Stomach (tissue), 4 donors: ENCODE results near the gene COL27A1.

ENCODE experiments used
- EP300 ChIP-seq: sonication (generic); formaldehyde crosslinking; IDR thresholded peaks from one replicate; pipeline ENCODE4 v1.6.1; 2017; ENCODE audit warnings: antibody characterized with exemption
- POLR2A ChIP-seq, 4 donors: fragments of 450-650 bp; IDR thresholded peaks; one replicate each; pipeline ENCODE4 v1.6.1; 2016; ENCODE audit warnings: antibody characterized with exemption in 4 of 4, control low read depth in 2 of 4, mild to moderate bottlenecking in 1 of 4, moderate library complexity in 1 of 4
- POLR2AphosphoS5 ChIP-seq, 3 donors: sonication (generic); formaldehyde crosslinking; IDR thresholded peaks; one replicate each; pipeline ENCODE4 v1.6.1; 2016; ENCODE audit warnings: antibody characterized with exemption in 3 of 3
- TF ChIP-seq, protein P1 (sequence below), 7 experiments: fragments of 450-650 bp in 4 of 7; fragments of 200-600 bp in 3 of 7; sonication (generic) in 3 of 7; IDR thresholded peaks; one replicate each; pipeline ENCODE4 v1.5.1; 2016 to 2019; ENCODE audit warnings: antibody characterized with exemption in 7 of 7, control low read depth in 2 of 7, mild to moderate bottlenecking in 1 of 7

DNA sequence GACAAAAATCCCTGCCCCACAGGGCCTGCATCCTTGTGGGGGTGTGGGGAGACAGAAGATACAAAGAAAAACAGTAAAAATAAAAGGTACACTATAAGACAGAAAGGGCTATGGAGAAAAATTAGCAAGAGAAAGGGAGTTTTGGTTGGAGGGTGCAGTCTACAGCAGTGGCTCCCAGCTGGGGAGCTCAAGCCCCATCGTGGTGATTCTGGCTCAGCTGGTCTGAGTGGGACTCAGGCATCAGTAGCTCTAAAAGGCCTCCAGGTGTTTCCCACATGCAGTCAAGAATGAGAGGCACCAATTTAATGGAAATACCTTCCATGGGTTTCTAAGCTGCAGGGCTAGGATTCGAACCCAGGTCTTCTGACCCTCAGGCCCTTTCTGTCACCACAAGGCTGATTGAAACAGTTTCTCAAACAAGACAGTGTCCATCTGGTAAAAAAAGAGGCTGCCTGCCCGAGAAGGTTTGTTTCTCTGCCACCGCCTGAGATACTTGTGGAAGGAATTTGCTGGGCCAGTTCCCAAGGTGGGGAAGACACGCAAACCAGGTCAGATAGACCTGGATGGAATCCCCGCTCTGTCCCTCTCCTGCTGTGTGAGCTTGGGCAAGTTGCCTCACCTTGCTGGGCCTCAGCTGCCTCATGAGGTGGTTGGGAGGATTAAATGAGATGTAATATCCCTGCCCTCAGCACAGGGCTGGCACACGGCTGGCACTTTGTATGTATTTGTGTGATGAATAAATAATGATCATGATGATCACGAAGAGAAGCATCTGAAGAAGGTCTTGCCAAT is 43.1 kb downstream of the COL27A1 start:
- TF ChIP-seq, protein P1, sequence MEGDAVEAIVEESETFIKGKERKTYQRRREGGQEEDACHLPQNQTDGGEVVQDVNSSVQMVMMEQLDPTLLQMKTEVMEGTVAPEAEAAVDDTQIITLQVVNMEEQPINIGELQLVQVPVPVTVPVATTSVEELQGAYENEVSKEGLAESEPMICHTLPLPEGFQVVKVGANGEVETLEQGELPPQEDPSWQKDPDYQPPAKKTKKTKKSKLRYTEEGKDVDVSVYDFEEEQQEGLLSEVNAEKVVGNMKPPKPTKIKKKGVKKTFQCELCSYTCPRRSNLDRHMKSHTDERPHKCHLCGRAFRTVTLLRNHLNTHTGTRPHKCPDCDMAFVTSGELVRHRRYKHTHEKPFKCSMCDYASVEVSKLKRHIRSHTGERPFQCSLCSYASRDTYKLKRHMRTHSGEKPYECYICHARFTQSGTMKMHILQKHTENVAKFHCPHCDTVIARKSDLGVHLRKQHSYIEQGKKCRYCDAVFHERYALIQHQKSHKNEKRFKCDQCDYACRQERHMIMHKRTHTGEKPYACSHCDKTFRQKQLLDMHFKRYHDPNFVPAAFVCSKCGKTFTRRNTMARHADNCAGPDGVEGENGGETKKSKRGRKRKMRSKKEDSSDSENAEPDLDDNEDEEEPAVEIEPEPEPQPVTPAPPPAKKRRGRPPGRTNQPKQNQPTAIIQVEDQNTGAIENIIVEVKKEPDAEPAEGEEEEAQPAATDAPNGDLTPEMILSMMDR (IDR thresholded peaks at IDR 0.05): no peak
- TF ChIP-seq POLR2A (IDR thresholded peaks at IDR 0.05): no peak
- no peak for TF ChIP-seq EP300
- no peak for TF ChIP-seq POLR2AphosphoS5 (IDR thresholded peaks at IDR 0.05)
